ENCODE data around the gene MZT2A.
"Not testable (repeated sequence)": the region's sequence is repeated elsewhere in the genome, so short reads cannot be mapped to it uniquely, and the experiment has no call there.

Gene MZT2A

GRCh38 chr2:131490616-131491468 is 1.4 kb downstream of the MZT2A start:
- not testable (repeated sequence) for DNase-seq

DNA sequence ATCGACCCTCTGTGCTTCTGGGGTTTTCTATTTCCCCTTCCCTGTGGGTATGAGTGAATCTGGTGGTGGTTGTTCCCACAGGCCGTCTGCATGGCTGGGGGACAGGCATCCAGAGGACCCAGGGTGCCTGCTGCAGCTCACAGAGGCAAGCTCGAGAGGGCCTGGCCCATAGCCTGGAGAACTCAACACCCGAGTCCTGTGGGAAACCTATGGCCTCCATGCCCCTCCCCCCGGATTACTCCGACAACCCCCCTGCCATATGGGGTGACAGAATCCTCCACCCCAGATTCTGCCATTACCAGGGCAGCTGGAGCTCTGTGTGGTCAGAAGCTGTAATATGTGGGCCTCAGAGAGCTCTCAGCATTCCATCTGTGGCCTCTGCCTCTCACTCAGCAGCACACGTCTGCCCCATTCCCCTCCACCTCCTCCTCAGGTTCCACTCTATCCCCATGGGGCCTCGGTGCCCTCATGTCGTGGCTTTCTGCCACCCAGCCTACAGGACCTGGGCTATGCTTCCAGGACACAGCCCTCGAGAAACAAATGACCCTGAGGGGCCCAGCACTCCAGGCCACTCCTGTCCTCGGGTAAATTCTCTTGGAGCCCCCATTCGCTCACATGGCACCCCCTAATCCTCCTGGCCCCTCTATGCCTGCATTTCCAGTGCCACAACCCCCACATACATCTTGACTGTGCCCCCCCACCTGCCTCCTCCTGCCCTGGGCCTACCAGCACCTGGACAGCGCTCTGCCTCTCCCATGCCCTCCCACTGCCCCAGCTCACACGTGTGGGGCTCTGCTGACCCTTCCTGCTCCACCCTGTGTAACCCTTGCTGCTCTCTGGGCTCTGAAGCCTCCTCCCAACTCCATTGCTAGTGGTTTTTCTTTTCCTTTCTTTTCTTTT is 3.6 kb downstream of the MZT2A start:
- DNase-seq = peak; percentile 77

GRCh38 chr2:131486201-131486902 is 5.8 kb downstream of the MZT2A start:
- not testable (repeated sequence) for DNase-seq

DNA sequence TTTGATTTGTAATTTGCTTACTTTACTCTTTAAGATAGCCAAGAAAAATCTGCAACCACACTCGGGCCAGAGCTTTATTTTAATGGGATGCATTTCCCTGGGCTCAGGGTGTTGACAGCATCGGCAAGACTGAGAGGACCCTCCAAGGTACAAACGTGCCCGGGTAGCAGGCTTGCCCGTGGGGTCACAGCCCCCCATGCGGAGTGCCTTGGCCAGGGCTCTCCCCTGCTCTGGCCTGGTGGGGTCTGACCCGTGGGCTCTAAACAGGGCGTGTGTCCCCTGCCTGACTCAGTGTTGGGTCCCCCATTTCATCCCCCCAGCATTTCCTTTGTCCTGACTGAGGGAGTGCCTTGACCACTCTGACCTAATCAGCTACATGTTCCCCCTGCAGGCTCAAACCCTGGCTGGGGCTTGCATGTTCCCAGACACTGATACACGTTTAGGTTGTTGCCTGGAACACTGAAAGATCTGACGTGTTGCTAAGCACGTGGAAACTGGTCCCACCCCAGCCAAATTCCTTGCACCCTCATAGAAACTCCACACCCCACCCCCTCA is 7.2 kb downstream of the MZT2A start:
- not testable (repeated sequence) for DNase-seq

DNA sequence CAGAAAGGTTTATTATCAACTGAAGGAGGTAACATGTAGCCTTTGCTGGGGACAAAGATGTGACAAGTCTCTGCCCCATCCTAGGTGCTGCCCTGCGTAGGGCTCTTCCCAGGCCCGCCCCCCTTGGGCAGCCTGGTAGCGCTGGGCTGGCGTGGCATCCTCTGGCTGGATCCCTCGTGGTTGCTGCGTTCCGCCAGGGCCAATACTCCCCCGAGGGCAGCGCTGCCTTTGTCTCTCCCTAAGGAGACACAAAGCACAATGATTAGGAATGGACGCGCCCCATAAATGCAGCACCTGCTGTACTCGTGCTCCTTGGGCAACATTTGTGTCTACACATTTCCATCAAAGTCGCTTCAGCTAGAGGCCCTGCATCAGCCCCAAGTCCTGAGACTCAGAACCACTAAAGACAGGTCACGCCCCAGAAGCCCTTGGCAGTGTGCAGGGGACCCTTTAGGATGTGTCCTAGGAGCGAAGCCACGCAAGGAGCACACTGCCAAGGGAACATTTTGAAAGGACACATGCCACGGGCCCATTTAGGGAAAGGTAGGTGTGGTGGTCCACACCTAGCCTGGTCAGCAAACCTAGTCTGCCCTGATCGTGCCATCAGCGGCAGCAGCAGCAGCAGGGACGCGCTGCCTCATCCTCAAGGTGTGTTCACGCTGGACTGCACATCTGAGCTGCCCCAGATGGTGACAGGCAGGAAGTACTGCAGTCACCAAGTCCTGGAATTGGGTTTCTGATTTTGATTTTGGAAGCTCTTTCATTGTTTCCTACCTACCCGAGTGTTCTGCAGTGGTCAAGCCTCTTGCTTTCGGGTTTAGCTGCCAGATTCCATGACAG is 8.0 kb downstream of the MZT2A start:
- not testable (repeated sequence) for DNase-seq

GRCh38 chr2:131482506-131483155 is 9.6 kb downstream of the MZT2A start:
- not testable (repeated sequence) for DNase-seq

- DNase-seq = not testable (repeated sequence)
These were observed 11.8 kb downstream of the MZT2A start for GRCh38 chr2:131480351-131480750.

DNA sequence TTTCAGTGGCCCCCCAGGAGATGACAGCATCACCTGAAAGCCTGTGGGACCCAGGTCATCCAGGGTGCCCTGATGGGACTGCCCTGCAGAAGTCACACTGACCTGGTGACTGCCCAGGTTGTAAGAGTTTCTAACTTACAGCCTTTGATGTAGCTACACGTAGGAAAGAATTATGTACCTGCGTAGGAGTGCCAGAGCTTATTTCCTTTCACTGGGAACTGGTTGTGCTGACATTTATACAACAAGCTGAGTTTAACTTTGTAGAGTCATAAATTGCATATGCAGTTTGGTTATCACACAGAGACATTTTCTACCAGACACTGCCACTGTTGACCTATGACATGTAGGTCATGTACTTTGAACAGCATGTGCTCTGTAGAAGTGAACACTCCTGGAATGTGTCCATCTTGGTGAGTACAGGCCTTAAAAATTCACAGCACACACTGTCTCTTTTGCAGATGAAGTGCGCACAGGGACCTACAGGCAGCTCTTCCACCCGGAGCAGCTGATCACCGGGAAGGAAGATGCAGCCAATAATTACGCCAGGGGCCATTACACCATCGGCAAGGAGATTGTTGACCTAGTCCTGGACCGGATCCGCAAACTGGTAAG is 13.2 kb downstream of the MZT2A start:
- not testable (repeated sequence) for DNase-seq

- not testable (repeated sequence) for DNase-seq
These were observed 13.9 kb downstream of the MZT2A start for GRCh38 chr2:131478074-131478849.

- DNase-seq = not testable (repeated sequence)
These were observed 15.0 kb downstream of the MZT2A start for GRCh38 chr2:131477227-131477626.

- not testable (repeated sequence) for DNase-seq
These were observed 15.8 kb downstream of the MZT2A start for GRCh38 chr2:131476363-131476762.

DNA sequence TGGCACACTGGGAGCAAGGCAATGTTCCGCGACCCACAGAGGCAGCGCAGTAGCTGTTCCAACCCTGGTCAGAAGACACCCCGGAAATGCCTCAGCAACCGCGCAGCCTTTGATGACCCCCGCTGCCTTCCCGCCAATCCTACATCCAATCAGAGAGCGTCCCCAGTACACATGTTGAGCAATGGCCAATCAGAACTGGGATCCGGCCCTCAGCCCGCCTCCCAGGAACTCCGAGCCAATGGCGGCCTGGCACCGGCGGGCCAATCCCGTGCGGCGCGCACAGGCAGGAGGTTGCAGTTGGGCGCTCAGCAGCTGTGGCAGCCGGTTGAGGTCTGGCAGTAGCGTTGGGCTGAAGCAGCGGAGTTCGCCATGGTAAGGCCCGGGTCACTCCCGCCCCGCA is 16.4 kb downstream of the MZT2A start, which contains the start of gene TUBA3D:
TUBA3D (plus strand) TSS at position 289 of the 400 bp plus-strand sequence; CDS start at position 370, 81 bp downstream.
- no peak for DNase-seq

- DNase-seq = not testable (repeated sequence)
These were observed 18.9 kb downstream of the MZT2A start for GRCh38 chr2:131473266-131473665.

DNA sequence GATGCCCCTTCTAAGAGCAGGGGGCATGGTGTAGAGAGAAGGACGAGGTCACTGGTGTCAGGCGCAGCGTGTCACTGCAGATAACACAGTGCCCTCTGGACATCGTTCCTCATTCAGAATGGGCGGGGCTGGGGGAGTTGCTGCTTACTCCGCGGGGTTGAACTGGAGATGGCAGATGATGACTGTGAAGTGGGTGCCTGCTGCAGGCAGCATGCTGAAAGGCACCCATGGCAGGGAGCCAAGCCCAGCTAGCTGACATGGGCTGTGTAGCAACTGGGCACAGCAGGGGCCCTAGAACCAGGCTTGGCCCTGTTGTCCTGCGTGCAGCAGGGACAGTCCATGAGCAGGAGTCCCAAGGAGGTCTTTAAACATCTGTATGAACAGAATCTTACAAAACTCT is 20.6 kb downstream of the MZT2A start:
- not testable (repeated sequence) for DNase-seq

DNA sequence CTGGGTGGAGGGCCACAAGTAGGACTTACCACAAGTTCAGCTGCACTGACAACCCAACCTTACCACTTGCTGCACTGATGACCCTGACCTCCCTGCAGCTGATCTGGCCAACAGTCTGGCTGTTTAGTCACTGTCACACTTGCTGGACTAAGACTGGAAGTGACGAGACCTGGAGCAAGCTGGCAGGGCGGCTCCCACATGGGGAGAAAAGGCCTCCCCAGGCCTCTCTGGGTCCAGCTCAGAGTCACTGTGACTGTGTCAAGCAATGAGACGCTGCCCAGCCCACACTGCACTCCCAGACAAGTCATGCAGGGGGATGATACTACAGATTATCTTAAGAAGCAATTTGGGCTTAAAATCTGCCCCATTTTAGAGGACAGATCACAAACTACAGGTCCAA is 21.3 kb downstream of the MZT2A start:
- not testable (repeated sequence) for DNase-seq

DNA sequence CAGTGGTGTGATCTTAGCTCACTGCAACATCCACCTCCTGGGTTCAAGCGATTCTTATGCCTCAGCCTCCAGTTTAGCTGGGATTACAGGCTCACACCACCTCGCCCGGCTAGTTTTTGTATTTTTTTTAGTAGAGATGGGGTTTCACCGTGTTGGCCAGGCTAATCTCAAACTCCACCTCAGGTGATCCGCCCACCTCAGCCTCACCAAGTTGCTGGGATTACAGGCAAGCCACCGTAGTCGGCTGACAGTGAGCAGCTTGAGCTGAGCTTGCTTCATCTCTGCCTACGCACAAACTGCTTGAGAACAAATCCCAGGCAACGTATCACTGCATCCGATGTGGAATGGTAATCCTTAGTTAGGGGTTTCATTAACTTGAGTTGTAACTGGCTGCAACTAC is 24.5 kb downstream of the MZT2A start:
- not testable (repeated sequence) for DNase-seq

DNA sequence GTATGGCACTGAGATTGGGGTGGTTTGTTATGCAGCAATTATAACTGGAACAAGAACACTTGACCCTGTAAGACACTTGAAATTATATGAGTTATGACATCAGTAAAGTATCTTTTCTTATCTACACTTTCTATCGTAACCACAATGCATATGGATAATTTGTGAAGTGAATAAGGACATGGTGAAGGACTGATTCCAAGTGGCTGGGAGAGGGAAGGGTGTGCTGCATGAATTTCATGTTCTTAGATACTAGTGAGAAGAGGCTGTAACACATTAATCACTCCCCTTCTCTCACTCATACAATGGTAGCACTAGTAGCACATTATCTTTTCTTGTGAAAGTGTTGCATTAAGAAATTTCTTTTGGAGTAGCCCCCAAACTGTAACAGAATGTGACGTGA is 37.3 kb downstream of the MZT2A start:
- DNase-seq = not testable (repeated sequence)

DNA sequence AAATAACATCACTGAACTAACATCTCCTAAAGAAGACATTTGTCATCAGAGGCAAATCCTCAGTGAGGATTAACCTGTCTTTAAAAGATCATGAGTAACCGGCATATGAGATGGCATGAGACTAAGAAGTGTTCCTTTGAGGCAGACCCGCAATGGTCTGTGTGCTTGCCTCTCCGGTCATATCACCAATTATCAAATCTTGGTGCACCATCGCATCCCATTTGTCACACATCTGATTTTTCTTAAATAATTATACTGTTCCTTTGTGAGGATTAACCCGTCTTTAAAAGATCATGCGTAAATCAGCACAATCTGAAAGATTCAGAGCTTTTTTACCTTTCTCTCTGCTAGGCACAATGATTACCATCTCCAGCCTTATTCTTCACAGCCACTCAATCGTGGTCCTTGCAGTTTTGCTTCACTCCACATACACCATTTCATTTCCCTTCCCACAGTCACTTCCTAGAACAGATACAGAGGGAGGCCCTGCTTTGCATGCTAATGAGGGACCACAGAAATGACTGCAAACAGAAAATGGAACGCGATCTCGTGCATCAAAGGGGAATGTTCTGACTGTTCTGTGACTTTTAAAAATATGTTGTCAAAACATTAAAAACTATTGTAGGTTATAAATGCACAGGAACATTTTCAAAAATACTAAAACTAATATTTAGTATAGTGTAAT is 40.8 kb downstream of the MZT2A start:
- DNase-seq = not testable (repeated sequence)

GRCh38 chr2:131447981-131448380 is 44.2 kb downstream of the MZT2A start:
- not testable (repeated sequence) for DNase-seq
